Motor neuron (in vitro differentiated cells): Measurements from ENCODE around the gene GMFB. TPM values are rescaled to one million over a fixed set of nuclear protein-coding genes. Genes with fewer than 3 reads are reported as not detected.
A peak's percentile ranks its signal among the peaks of the same experiment; 100 is the strongest.

ENCODE experiments used
- ATAC-seq, 8 experiments: fragments of 200-7000 bp; cut with Tn5 transposase; replicated peaks in 6 of 8; 2 replicates each; pipeline ENCODE4 v1.8.0; 2021; ENCODE audit warnings: mild to moderate bottlenecking in 8 of 8, moderate library complexity in 8 of 8
- H3K27ac ChIP-seq, 2 donors: fragments of 250-450 bp; sonication (Bioruptor Pico); 2 replicates each; pipeline ENCODE4 v1.9.0; 2021; ENCODE audit warnings: antibody characterized with exemption in 2 of 2, mild to moderate bottlenecking in 2 of 2, moderate library complexity in 1 of 2
- H3K4me1 ChIP-seq, 2 donors: fragments of 250-450 bp; sonication (Bioruptor Pico); replicated peaks in 1 of 2; 2 replicates each; pipeline ENCODE4 v1.6.1; 2021; ENCODE audit warnings: antibody characterized with exemption in 2 of 2, mild to moderate bottlenecking in 2 of 2, moderate library complexity in 1 of 2
- H3K4me3 ChIP-seq, 5 donors: fragments of 250-450 bp; sonication (Bioruptor Pico); 2 replicates each; pipeline ENCODE4 v1.9.0; 2021; ENCODE audit warnings: antibody characterized with exemption in 5 of 5, mild to moderate bottlenecking in 5 of 5, moderate library complexity in 4 of 5
- WGBS, 10 experiments: fragments of 450-650 bp; shearing (Covaris generic); methylation state at CpG; one replicate each; pipeline ENCODE4 v1.0.0; 2022; 5-methylcytosine and 5-hydroxymethylcytosine counted together
- in situ Hi-C, 9 experiments: fragments of 400-800 bp; cut with MboI; loops; one replicate each; pipeline ENCODE4 v1.15.0; 2021; ENCODE audit warnings: low sequenced_read_pairs in 9 of 9, low pct_unique_long_range_greater_than_20kb in 2 of 9; ENCODE audit not compliant: unreplicated experiment in 9 of 9
- total RNA-seq, 8 experiments: library from RNA; unstranded; fragments of 300-600 nt; gene quantifications; 2 replicates each; pipeline versions ENCODE4 v1.2.3 to v1.2.4, GENCODE V29; 2022

Gene GMFB
- total RNA-seq, 8 experiments from 2014 or later = 42.3 to 77.8 (median 50.4) TPM

GRCh38 chr14:54488318-54488645 lies 498 bp downstream of the GMFB start:
- peak in 1 of 8 experiments; percentile 3 for ATAC-seq
- peak overlapping the region; percentile 64 to 89 (median 69) for H3K4me3 ChIP-seq
- H3K4me1 ChIP-seq = peaks cover 2 to 10% of the 10 kb centered on the region in 2 donors
- WGBS, 10 experiments = 0% methylated on average over 1 to 7 of the region's 9 CpGs; no CpG with 5 or more reads in 2 of the 10 experiments
- peak overlapping the region; percentile 78 to 93 for H3K27ac ChIP-seq
- in situ Hi-C loops = no loop called here

- H3K4me1 ChIP-seq = peaks cover 2 to 10% of the 10 kb centered on the region in 2 donors
- ATAC-seq = peak in 1 of 8 experiments; percentile 10
- H3K4me3 ChIP-seq = peak overlapping the region; percentile 64 to 89 (median 69)
- H3K27ac ChIP-seq = no peak overlapping the region
- in situ Hi-C loops = no loop called here
- 0 to 72% (median 22%) methylated on average over 2 to 4 of the region's 4 CpGs; no CpG with 5 or more reads in 2 of the 10 experiments for WGBS, 10 experiments
Measured at GRCh38 chr14:54487771-54488170, 1.0 kb downstream of the GMFB start.

GRCh38 chr14:54486685-54487084 lies 2.1 kb downstream of the GMFB start:
- Histone ChIP-seq H3K4me3 (no peak overlapping the region), H3K4me1 (peaks cover 2 to 10% of the 10 kb centered on the region in 2 donors), H3K27ac (no peak overlapping the region)
- no peak for ATAC-seq
- in situ Hi-C loops = no loop called here
- WGBS, 10 experiments = 100% methylated on average over 1 of the region's 1 CpG; no CpG with 5 or more reads in 4 of the 10 experiments

GRCh38 chr14:54483846-54484245 lies 4.9 kb downstream of the GMFB start:
- no peak overlapping the region for H3K27ac ChIP-seq
- in situ Hi-C loops = no loop called here
- no peak overlapping the region for H3K4me3 ChIP-seq
- peaks cover 2 to 10% of the 10 kb centered on the region in 2 donors for H3K4me1 ChIP-seq
- ATAC-seq = no peak

- Histone ChIP-seq H3K27ac (no peak overlapping the region), H3K4me1 (peaks cover 2 to 10% of the 10 kb centered on the region in 2 donors), H3K4me3 (no peak overlapping the region)
- in situ Hi-C loops = no loop called here
- 77 to 100% (median 94%) methylated on average over 1 to 8 of the region's 8 CpGs; no CpG with 5 or more reads in 1 of the 10 experiments for WGBS, 10 experiments
- ATAC-seq = no peak
Measured at GRCh38 chr14:54483073-54483745, 5.6 kb downstream of the GMFB start.

GRCh38 chr14:54481695-54482094 lies 7.1 kb downstream of the GMFB start:
- peaks cover 0 to under 1% of the 10 kb centered on the region in 2 donors for H3K4me1 ChIP-seq
- in situ Hi-C loops = no loop called here
- no peak for ATAC-seq
- no peak overlapping the region for H3K4me3 ChIP-seq
- no peak overlapping the region for H3K27ac ChIP-seq
- whole genome bisulfite sequencing, 10 experiments = 64 to 100% (median 85%) methylated on average over 1 to 2 of the region's 2 CpGs; no CpG with 5 or more reads in 2 of the 10 experiments

GRCh38 chr14:54480830-54481562 lies 7.8 kb downstream of the GMFB start:
- Histone ChIP-seq H3K4me1 (no peaks in the 10 kb centered on the region), H3K4me3 (no peak overlapping the region), H3K27ac (no peak overlapping the region)
- WGBS, 10 experiments = 56 to 100% (median 89%) methylated on average over 2 to 4 of the region's 4 CpGs
- ATAC-seq = no peak
- in situ Hi-C loops = no loop called here

- no peak overlapping the region for H3K4me3 ChIP-seq
- 0 to 92% (median 73%) methylated on average over 1 to 3 of the region's 3 CpGs; no CpG with 5 or more reads in 1 of the 10 experiments for WGBS, 10 experiments
- no peak overlapping the region for H3K27ac ChIP-seq
- in situ Hi-C loops = no loop called here
- H3K4me1 ChIP-seq = no peaks in the 10 kb centered on the region
- no peak for ATAC-seq
Measured at GRCh38 chr14:54478636-54479215, 10.1 kb downstream of the GMFB start.

- ATAC-seq = no peak
- in situ Hi-C loops = no loop called here
- H3K4me3 ChIP-seq = no peak overlapping the region
- 25 to 100% (median 93%) methylated on average over 3 to 4 of the region's 4 CpGs for whole genome bisulfite sequencing, 10 experiments
- H3K4me1 ChIP-seq = no peaks in the 10 kb centered on the region
- no peak overlapping the region for H3K27ac ChIP-seq
Measured at GRCh38 chr14:54475911-54476310, 12.9 kb downstream of the GMFB start.

GRCh38 chr14:54475187-54475899 lies 13.4 kb downstream of the GMFB start:
- in situ Hi-C loops = no loop called here
- Histone ChIP-seq H3K4me1 (no peaks in the 10 kb centered on the region), H3K4me3 (no peak overlapping the region), H3K27ac (no peak overlapping the region)
- WGBS, 10 experiments = 49 to 95% (median 86%) methylated on average over 2 to 4 of the region's 4 CpGs
- ATAC-seq = peak in 2 of 8 experiments; percentile 48 to 52

- Histone ChIP-seq H3K4me1 (no peaks in the 10 kb centered on the region), H3K4me3 (no peak overlapping the region), H3K27ac (no peak overlapping the region)
- ATAC-seq = no peak
- WGBS, 10 experiments = 60 to 100% (median 93%) methylated on average over 1 to 2 of the region's 2 CpGs; no CpG with 5 or more reads in 1 of the 10 experiments
- in situ Hi-C loops = no loop called here
Measured at GRCh38 chr14:54474232-54474793, 14.5 kb downstream of the GMFB start.

GRCh38 chr14:54472315-54472714 lies 16.5 kb downstream of the GMFB start:
- Histone ChIP-seq H3K4me3 (no peak overlapping the region), H3K27ac (no peak overlapping the region), H3K4me1 (no peaks in the 10 kb centered on the region)
- 77 to 98% (median 93%) methylated on average over 3 to 4 of the region's 4 CpGs; no CpG with 5 or more reads in 4 of the 10 experiments for WGBS, 10 experiments
- ATAC-seq = peak in 3 of 8 experiments; percentile 57 to 84 (median 66)
- in situ Hi-C loops = no loop called here
